ENCODE measurements around the gene NQO1. TPM values are rescaled to one million over a fixed set of nuclear protein-coding genes. Genes with fewer than 3 reads are reported as not detected.

NQO1 gene
- polyA plus RNA-seq, 4 donors, result 24.4 to 29.5 (median 28.2) TPM

DNA sequence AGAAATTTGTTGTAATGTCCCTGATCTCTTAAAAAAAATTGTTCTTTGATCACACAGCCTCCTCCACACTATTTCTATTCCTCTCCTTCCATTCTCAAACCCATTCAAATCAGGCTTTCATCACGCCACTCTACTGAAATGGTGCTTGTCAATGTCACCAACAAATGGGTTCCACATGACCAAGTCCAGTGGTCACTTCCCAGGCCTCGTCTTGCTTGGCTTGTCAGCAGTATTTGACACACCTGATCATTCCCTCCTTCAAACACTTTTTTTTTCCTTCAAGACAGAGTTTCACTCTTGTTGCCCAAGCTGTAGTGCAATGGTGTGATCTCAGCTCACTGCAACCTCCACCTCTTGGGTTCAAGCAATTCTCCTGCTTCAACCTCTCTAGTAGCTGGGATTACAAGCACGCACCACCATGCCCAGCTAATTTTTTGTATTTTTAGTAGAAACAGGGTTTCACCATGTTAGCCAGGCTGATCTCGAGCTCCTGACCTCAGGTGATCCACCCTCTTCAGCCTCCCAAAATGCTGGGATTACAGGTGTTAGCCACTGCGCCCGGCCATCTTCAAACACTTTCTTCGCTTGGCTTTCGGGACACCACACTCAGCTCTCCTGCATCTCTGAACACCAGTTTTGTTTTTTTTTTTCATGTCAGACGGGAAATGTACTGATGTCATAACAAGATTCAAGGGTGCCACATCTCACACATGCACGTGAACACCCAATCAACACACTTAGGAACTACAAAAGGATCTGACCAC, 18.3 kb downstream of the NQO1 start:
- DNase-seq (ENCODE audit: low read depth in 4 of 4, low spot score in 3 of 4), result no peak

DNA sequence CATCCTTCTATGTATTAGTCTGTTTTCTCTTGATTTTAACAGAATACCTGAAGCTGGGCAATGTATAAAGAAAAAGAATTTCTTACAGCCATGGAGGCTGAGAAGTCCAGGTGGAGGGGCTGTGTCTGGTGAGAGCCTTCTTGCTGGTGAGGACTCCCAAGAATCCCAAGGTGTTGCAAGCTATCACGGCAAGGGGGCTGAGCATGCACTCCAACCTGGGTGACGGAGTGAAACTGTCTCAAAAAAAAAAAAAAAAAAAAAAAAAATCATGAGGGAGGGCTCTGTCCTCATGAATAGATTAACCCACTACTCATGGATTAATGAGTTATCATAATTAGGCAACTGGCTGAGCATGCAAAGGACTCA, 19.4 kb downstream of the NQO1 start:
- DNase-seq (ENCODE audit: low read depth in 4 of 4, low spot score in 3 of 4), result no peak

DNA sequence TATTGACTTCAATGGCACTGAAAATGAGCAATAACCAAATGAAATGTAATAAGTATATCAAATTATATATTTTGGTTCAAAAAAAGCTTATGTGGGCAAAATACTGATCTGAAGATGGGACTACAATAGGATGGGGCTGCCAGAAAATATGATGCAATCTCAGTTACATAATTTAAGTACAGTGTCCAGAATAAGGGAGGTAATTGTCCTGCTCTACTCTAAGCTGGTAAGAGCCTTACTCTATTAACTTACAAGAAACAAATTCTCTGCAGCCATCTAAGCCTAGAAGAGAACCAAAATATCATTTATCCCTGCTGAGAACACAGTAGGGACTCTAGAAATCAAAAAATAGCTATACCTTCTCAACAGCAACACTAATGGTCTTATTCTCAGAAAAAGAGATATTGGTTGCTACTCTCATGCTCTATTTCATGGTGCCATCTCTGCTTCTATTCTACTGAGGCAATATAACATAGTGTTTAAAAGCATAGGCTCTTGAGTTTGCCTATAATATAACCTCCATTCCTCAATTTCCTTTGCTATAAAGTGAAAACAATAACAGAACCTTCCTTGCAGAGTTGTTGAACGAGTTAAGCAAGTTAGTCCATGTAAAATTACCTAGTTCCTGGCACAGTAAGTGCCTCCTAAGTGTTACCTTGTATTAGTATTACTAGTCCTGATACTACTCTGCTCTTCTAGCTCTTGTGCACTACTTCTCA, 19.9 kb downstream of the NQO1 start:
- no peak for DNase-seq (ENCODE audit: low read depth in 4 of 4, low spot score in 3 of 4)

DNA sequence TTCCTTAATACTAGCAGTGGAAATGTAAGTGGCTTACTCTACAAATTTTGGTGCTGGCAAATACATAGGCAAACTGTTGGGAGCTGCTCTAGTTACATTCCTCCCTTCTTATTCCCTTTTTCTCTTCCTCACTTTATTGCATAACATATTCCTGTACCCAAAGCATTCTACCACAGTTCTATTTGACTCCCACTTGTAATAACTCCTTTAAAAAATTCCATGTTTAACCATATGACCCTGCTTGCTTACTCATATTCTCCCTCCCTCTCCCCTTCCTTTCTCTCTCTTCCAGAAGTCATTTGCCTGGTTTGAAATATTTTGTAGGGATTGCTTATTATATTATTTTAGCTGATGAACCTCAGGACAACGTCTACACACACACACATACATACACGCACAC, 22.7 kb downstream of the NQO1 start:
- no peak for DNase-seq (ENCODE audit: low read depth in 4 of 4, low spot score in 3 of 4)

DNA sequence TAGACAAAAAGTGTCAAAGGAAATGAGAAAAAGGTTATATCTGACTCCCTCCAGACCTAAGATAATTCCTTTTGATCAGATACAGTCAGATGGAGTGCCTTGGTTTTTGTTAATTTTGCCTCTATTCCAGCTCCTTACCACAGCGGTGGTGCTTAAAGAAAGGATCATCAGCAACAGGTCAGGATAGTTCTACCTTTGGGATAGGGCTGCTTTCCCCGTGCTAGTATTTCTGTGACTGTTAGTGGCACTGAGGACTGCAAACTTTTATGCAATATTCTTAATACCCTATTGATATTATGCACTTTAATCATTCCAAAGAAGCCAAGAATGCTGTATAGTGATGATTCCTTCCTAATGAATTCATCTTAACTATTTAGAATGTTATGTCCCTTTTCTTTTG, 24.5 kb downstream of the NQO1 start:
- no peak for DNase-seq (ENCODE audit: low read depth in 4 of 4, low spot score in 3 of 4)

DNA sequence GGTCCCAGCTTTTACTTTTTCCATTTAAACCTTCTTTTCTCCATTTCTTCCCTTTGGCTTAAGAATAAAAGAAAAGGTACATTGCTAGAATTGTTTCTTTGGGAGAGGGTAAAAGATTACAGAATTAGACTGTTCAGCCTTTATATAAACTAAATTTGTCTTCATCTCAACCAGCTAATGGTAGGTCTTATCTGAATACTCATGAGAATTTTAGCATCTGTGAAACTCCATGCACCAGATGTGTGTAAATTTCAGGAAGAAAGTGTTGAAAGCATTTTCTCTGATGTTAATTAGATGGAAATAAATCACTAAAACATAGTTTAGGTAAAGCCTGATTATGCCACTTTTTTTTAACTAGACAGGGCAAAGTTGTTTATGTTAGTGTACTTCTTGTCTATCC, 24.9 kb downstream of the NQO1 start:
- DNase-seq (ENCODE audit: low read depth in 4 of 4, low spot score in 3 of 4), result no peak

DNA sequence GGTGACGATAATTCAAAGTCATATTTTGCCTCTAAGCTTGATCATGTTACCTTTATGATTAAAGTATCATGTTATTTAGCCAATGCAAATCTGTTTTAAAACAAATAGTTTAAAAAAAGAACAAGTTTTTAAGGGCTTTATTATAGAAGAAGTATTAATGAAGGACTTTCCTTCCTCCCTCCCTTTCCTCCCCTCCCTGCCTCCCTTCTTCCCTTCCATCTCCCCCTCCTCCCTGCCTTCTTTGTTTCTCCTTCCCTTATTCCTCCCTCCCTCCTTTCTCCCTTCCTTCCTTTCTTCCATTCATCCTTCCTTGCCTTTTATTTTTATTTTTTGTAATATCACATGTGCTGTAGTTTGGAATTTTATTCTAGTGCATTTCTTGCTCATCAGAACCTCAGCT, 26.4 kb downstream of the NQO1 start:
- no peak for DNase-seq (ENCODE audit: low read depth in 4 of 4, low spot score in 3 of 4)

DNA sequence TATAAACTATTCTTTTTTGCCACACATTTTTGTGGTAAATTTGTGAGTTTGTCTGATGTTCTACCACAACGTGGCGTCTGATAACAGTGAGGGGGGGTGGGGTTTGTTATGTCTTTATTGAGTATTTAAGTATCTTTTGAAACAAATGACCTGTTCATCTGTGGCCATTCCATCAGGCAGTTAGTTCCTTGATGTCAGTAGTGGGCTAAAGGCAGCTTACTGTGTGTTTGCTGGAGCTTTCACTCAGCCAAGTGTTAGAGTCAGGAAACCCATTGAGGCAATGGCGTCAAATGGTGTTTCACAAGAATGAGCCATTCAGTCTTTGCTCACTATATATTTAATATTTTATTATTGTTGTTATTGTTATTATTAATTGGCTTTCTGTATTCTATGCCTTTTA, 28.0 kb downstream of the NQO1 start:
- DNase-seq (ENCODE audit: low read depth in 4 of 4, low spot score in 3 of 4), result no peak

DNA sequence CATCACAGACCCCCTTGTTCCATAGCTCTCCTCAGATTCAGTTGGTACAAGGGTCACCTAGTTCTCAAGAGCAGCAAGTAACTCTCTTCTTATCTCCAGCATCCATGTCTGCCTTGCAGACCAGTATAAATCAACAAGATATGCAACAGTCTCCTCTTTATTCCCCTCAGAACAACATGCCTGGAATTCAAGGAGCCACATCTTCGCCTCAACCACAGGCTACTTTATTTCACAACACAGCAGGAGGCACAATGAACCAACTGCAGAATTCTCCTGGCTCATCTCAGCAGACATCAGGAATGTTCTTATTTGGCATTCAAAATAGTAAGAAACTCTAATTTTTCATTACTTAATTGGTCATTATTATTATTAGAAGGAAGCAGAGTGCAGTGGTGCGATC, 32.4 kb downstream of the NQO1 start:
- no peak for DNase-seq (ENCODE audit: low read depth in 4 of 4, low spot score in 3 of 4)

DNA sequence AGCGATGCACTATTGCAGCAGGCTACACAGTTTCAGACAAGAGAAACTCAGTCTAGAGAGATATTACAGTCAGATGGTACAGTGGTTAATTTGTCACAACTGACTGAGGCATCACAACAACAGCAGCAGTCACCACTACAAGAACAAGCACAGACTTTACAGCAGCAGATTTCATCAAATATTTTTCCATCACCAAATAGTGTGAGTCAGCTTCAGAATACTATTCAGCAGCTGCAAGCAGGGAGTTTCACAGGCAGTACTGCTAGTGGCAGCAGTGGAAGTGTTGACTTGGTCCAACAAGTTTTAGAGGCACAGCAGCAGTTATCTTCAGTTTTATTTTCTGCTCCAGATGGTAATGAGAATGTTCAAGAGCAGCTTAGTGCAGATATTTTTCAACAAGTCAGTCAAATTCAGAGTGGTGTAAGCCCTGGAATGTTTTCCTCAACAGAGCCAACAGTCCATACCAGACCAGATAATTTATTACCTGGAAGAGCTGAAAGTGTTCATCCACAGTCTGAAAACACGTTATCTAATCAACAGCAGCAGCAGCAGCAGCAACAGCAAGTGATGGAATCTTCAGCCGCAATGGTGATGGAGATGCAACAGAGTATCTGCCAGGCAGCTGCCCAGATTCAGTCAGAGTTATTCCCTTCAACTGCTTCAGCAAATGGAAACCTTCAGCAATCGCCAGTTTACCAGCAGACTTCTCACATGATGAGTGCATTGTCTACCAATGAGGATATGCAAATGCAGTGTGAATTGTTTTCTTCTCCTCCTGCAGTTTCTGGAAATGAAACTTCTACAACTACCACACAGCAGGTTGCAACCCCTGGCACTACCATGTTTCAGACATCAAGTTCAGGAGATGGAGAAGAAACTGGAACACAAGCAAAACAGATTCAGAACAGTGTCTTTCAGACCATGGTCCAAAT, 34.1 kb downstream of the NQO1 start:
- DNase-seq (ENCODE audit: low read depth in 4 of 4, low spot score in 3 of 4), result no peak

DNA sequence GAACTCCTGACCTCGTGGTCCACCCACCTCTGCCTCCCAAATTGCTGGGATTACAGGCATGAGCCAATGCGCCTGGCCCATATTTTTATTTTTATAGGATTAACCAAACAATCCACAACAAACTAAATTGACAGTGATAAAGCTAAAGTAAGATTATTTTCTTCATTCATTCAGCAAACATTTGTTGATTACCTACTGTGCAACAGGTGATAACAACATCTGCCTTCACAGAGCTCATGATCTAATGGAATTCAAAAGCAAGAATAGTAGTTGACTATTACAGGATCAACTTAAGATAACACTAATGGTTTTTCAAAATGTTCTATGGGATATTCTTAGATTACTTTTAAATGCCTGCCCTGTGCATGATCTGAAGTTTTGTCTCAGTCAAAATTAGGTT, 37.8 kb downstream of the NQO1 start:
- DNase-seq (ENCODE audit: low read depth in 4 of 4, low spot score in 3 of 4), result no peak

DNA sequence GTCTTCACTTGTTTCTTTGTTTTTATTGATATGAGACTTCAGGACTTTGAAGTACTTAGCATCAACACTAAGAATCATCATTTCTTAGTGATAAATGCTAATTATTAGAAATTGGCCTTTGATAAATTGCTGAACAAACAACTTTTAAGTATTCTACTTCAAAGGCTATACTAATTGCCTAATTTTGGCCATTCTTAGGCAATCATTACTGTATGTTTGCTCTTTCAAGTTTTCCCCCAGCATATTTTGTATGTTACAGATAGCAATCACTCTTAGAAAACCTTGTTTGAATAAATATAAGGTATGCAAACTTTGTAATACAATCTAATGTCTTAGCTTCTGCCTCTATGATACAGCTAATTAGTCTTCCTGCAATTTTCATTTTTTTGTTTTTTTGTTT, 46.0 kb downstream of the NQO1 start:
- no peak for DNase-seq (ENCODE audit: low read depth in 4 of 4, low spot score in 3 of 4)

DNA sequence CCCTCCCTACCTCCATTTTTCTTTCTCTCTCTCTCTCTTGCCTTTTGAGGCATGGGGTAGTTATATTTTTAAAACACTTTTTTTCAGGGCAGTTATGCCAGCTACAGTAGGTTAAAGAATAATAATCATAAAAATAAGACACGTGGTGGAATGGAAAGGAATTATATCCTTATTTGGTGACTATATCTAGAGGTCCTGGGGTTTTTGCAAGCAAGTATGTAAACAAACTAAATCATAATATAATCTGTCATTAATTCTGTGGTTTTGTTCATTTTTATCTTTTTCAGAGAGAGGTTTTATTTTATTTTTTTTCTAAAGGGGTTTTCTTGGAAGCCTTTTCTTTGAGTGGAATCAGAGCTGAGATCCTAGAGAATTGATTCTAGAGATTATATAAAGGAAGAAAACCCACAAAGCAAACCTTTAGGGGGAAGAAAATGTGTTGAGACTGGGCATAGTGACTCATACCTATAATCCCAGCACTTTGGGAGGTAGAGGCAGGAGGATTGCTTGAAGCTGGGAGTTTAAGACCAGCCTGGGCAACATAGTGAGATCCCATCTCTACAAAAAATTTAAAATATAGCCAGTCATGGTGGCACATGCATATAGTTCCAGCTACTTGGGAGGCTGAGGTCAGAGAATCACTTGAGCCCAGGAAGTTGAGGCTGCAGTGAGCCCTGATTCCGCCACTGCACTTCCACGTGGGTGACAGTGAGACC, 53.2 kb downstream of the NQO1 start:
- no peak for DNase-seq (ENCODE audit: low read depth in 4 of 4, low spot score in 3 of 4)

DNA sequence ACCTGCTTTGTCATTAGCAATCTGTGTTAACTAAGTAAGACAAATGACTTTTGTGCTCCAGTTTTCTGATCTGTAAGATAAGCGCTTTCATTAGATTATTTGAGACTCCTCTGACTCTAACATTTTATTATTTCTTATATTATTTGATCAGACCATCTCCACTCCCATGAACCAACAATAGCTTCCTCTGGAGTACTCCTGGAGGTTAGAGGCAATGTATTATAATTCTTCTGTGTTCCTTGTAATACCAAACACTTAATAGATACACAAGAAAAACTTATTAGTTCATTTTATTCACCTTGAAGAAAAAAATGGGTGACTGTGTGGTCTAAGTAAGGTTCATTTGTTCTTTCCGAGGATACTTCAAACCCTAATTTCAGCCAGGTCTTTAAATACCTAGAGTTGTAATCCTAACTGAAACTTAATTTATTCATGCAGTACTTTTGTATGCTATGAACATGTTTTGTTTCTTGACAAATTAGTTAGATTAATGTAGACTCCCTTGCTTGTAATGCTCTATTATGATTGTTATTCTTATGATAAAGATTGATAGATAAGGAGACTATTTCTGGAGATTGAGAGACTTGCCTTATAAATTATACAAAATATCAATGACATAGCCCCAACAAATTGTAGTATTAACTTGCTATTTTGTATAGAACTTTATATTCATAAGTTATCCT, 53.9 kb downstream of the NQO1 start:
- DNase-seq (ENCODE audit: low read depth in 4 of 4, low spot score in 3 of 4), result no peak

DNA sequence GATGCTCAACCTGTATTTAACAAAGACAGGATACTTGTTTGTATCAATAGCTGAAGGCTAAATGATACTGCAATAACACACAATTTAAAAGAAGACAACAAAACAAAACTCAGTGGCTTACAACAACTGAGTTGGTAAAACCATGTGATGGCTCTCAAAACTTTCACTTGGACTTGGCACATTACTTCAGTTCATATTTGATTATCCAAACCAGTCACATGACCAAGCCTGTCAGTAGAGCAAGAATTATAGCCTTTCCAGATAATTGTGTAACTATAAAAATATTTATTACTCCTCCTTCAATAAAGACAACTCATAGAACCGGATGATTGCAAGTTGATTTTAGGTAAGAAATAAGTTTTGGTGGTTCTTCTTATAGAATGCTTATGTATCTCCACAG, 56.8 kb downstream of the NQO1 start:
- no peak for DNase-seq (ENCODE audit: low read depth in 4 of 4, low spot score in 3 of 4)

DNA sequence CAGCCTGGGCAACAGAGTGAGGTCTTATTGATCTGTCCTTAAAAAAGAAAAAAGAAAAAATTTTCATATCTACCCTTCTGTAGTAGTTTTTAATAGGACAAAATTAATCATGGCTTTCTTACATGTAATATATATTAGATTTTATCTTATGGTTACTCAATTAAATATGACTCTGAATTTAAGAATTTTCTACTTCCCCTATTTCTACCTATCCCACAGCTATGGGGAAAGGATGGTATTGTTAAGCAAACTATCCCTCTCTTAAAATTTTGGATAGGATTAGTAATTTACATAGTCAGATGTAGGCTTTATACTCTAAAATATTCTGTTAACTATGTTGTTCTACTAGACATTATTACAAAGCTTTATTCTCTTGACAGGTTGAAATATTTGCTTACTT, 62.5 kb downstream of the NQO1 start:
- no peak for DNase-seq (ENCODE audit: low read depth in 4 of 4, low spot score in 3 of 4)

DNA sequence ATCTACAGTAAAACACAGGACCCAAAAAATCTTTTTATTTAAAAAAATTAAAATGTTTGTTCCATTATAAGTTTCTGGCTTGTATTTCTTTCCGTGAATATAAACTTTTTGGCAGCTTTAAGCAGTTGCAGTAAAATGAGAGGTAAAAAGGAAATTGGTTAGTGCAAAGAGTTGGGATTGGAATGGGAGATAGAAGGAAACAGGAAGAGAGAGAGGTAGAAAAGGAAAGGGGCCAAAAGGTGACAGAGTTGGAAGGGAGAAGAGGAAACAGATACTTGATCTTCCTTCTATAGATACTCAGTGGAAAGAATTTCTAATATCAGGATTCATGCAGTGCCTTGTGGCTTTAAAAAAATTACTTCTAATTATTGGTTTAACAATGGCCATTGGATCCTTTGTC, 63.5 kb downstream of the NQO1 start:
- no peak for DNase-seq (ENCODE audit: low read depth in 4 of 4, low spot score in 3 of 4)

DNA sequence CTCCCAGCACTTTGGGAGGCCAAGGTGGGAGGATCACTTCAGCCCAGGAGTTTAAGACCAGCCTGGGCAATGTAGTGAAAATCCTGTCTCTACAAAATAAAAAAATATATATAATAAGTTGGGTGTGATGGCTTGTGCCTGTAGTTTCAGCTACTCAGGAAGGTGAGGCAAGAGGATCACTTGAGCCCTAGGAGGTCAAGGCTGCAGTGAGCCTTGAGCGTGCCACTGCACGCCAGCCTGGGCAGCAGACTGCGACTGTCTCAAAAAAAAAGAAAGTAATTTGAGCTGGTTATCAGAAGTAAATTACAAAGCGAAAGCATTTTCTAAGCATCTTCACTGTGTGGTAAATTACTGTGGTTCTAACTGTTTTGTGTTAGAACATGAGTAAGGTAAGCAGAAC, 66.2 kb downstream of the NQO1 start:
- DNase-seq (ENCODE audit: low read depth in 4 of 4, low spot score in 3 of 4), result no peak

All from left renal pelvis (tissue), 4 donors.